ENCODE data around the gene GAB2.
A peak's percentile ranks its signal among the peaks of the same experiment; 100 is the strongest.

The GAB2 gene

GRCh38 chr11:78426845-78427244 lies 9.2 kb upstream of the GAB2 start:
- DNase-seq: no peak

- no peak for DNase-seq
Observed at GRCh38 chr11:78425399-78426070, 7.9 kb upstream of the GAB2 start.

GRCh38 chr11:78424334-78425270 lies 7.0 kb upstream of the GAB2 start:
- DNase-seq: no peak

- no peak for DNase-seq
Observed at GRCh38 chr11:78423241-78423640, 5.6 kb upstream of the GAB2 start.

GRCh38 chr11:78420796-78421209 lies 3.2 kb upstream of the GAB2 start:
- DNase-seq: peak; percentile 40

GRCh38 chr11:78420255-78420764 lies 2.7 kb upstream of the GAB2 start:
- DNase-seq: peak; percentile 81

GRCh38 chr11:78419327-78419726 lies 1.7 kb upstream of the GAB2 start:
- no peak for DNase-seq

- no peak for DNase-seq
Observed at GRCh38 chr11:78418584-78419211, 1.1 kb upstream of the GAB2 start.

- DNase-seq: peak; percentile 87
Observed at GRCh38 chr11:78417888-78418583, 416 bp upstream of the GAB2 start.

GRCh38 chr11:78416285-78417174 lies 1.1 kb downstream of the GAB2 start:
- peak; percentile 88 for DNase-seq

GRCh38 chr11:78415338-78415737 lies 2.3 kb downstream of the GAB2 start:
- no peak for DNase-seq

GRCh38 chr11:78414321-78415051 lies 3.1 kb downstream of the GAB2 start:
- DNase-seq: no peak

GRCh38 chr11:78408619-78409018 lies 9.0 kb downstream of the GAB2 start:
- no peak for DNase-seq

GRCh38 chr11:78406568-78407196 lies 10.9 kb downstream of the GAB2 start:
- DNase-seq: no peak

- no peak for DNase-seq
Observed at GRCh38 chr11:78405805-78406204, 11.8 kb downstream of the GAB2 start.

- DNase-seq: no peak
Observed at GRCh38 chr11:78403781-78404180, 13.8 kb downstream of the GAB2 start.

GRCh38 chr11:78402847-78403246 lies 14.8 kb downstream of the GAB2 start:
- DNase-seq: no peak

- no peak for DNase-seq
Observed at GRCh38 chr11:78400702-78401101, 16.9 kb downstream of the GAB2 start.

GRCh38 chr11:78400116-78400515 lies 17.5 kb downstream of the GAB2 start:
- no peak for DNase-seq

- DNase-seq: no peak
Observed at GRCh38 chr11:78399136-78399535, 18.5 kb downstream of the GAB2 start.
